Suprapubic skin (tissue), 4 donors: ENCODE results near the gene IFRD2. TPM values are rescaled to one million over a fixed set of nuclear protein-coding genes. Genes with fewer than 3 reads are reported as not detected.

Experiments used
- DNase-seq, 2 donors: peaks; one replicate each; pipeline ENCODE4 v3.0.0-alpha.2; 2019; ENCODE audit warnings: low spot score in 2 of 2
- H3K27ac ChIP-seq: fragments of 200-600 bp; sonication (generic); one replicate; pipeline ENCODE4 v1.5.1; 2019
- H3K27me3 ChIP-seq: fragments of 200-600 bp; sonication (generic); one replicate; pipeline ENCODE4 v1.5.1; 2019
- H3K36me3 ChIP-seq: fragments of 200-600 bp; sonication (generic); one replicate; pipeline ENCODE4 v1.5.1; 2019
- H3K4me1 ChIP-seq: fragments of 200-600 bp; sonication (generic); one replicate; pipeline ENCODE4 v1.5.1; 2019
- H3K4me3 ChIP-seq: fragments of 200-600 bp; sonication (generic); one replicate; pipeline ENCODE4 v1.5.1; 2019; ENCODE audit warnings: mild to moderate bottlenecking
- H3K9me3 ChIP-seq: fragments of 200-600 bp; sonication (generic); one replicate; pipeline ENCODE4 v1.5.1; 2019
- EP300 ChIP-seq: sonication (generic); formaldehyde crosslinking; IDR thresholded peaks from one replicate; pipeline ENCODE4 v1.6.1; 2017; ENCODE audit warnings: antibody characterized with exemption
- POLR2A ChIP-seq, 2 donors: fragments of 450-650 bp; IDR thresholded peaks; one replicate each; pipeline ENCODE4 v1.6.1; 2017; ENCODE audit warnings: antibody characterized with exemption in 2 of 2, mild to moderate bottlenecking in 2 of 2, moderate library complexity in 2 of 2
- POLR2AphosphoS5 ChIP-seq, 3 donors: sonication (generic); formaldehyde crosslinking; IDR thresholded peaks; one replicate each; pipeline ENCODE4 v1.6.1; 2017; ENCODE audit warnings: antibody characterized with exemption in 3 of 3
- WGBS: methylation state at CpG from one replicate; pipeline ENCODE4 v1.1.5; 2018; 5-methylcytosine and 5-hydroxymethylcytosine counted together
- total RNA-seq, 4 donors: library from RNA; depleted of rRNA; stranded (reverse); fragments of >200 nt; gene quantifications; one replicate each; pipeline ENCODE4 v1.1.0, GENCODE V29; 2016
- TF ChIP-seq, protein P1 (sequence below), 2 donors: fragments of 200-600 bp in 1 of 2; fragments of 450-650 bp in 1 of 2; sonication (generic) in 1 of 2; IDR thresholded peaks; one replicate each; pipeline ENCODE4 v1.5.1; 2016 to 2019; ENCODE audit warnings: antibody characterized with exemption in 2 of 2, mild to moderate bottlenecking in 1 of 2, moderate library complexity in 1 of 2

The IFRD2 gene
- total RNA-seq, 4 donors from 2014 or later: 56.3 to 84.9 (median 75.2) TPM

DNA sequence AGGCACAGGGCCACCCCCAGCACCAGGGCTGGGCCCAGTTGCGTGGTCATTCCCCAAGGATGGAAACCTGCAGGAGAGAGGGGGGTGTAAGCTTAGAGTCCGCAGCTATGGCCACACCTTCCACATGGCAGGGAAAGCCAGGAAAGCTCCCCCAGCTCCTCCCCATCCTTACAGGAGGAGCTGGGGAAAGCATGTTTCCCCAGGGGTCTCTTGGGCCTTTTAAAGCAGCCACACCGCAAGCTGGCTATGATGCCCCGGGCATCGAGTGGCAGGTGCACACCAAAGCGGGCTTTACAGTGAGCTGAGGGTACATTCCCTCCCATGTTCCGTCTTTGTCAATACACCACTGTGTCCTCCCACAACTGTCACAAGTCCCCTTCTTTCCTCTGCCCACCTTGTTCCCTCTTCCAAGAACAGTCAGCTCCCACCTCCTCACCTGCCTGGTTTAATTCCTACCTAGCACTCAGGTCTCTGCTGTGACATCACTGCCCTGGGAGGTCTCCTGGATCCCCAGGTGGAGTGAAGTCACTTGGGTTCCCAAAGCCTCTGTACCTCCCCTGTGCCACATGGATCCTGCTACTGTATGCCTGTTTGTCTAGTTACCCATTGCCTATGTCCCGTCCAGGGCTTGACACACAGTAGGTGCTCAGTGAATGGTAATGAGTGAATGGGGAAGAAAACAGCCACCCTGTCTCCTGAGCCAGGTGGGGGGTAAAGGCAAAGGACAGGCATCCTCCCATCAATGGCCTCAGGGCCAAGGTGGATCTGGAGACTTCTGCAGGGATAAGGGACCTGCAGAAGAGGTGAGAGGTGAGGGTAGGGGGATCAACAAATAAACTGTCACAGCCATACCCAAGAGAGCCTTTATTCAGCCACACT lies 3.6 kb upstream of the IFRD2 start:
- Histone ChIP-seq H3K4me3 (no peak overlapping the region), H3K4me1 (peaks cover 47% of the 10 kb centered on the region)
- 81% methylated on average over 6 of the region's 8 CpGs for WGBS

DNA sequence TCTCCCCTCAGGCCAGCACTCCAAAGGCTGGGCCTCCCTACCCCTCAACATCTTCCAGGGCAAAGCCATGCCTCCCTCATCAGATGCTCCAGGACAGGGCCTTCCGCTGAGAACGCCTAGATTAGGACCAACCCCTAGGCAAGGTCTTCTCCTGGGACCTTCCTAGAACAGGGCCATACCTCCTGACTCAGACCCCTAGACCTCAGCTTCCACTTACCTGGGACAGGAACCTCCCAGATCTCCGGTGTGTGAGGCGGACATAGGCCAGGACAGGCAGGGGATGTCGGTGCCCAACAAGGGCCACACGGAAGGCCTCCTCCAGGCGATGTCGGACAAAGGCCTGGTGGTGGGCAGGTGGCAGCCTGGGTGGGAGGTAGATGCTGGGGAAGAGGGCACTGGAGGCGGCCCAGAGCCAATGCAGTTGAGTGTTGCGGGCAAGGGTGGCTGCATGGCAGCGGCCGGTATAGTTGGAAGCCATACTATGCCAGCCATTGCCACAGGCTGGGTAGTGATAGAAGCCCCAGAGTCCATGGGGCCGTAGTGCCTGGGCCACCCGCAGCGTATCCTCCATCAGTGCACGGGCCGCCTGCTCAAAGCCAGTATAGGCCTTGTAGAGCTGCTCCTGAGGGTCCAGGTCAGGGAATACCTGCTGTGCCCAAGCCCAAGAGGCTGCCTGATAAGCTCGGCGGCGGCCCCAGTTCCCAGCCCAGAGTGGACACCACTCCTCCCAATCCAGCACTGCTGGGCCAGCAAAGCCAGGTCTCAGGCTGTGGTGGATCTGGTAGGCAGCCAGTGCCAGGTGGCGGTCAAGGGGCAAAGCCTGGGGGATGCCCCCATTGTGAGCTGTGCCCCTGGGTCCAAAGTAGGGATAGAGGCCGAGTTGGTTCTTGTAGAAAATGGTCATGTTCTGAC lies 2.5 kb upstream of the IFRD2 start:
- peaks cover 17% of the 10 kb centered on the region for H3K36me3 ChIP-seq
- DNase-seq: peak in 1 of 2 donors; percentile 64
- H3K9me3 ChIP-seq: no peaks in the 10 kb centered on the region
- H3K4me1 ChIP-seq: peaks cover 42% of the 10 kb centered on the region
- no peak overlapping the region for H3K4me3 ChIP-seq
- H3K27me3 ChIP-seq: no peaks in the 10 kb centered on the region
- no peak for TF ChIP-seq POLR2A (IDR thresholded peaks at IDR 0.05)
- TF ChIP-seq, protein P1, sequence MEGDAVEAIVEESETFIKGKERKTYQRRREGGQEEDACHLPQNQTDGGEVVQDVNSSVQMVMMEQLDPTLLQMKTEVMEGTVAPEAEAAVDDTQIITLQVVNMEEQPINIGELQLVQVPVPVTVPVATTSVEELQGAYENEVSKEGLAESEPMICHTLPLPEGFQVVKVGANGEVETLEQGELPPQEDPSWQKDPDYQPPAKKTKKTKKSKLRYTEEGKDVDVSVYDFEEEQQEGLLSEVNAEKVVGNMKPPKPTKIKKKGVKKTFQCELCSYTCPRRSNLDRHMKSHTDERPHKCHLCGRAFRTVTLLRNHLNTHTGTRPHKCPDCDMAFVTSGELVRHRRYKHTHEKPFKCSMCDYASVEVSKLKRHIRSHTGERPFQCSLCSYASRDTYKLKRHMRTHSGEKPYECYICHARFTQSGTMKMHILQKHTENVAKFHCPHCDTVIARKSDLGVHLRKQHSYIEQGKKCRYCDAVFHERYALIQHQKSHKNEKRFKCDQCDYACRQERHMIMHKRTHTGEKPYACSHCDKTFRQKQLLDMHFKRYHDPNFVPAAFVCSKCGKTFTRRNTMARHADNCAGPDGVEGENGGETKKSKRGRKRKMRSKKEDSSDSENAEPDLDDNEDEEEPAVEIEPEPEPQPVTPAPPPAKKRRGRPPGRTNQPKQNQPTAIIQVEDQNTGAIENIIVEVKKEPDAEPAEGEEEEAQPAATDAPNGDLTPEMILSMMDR (IDR thresholded peaks at IDR 0.05): no peak
- no peak for TF ChIP-seq EP300
- TF ChIP-seq POLR2AphosphoS5 (IDR thresholded peaks at IDR 0.05): no peak
- WGBS: 87% methylated on average over 4 of the region's 22 CpGs
- H3K27ac ChIP-seq: no peak overlapping the region

More for the DNA sequence above, 3.6 kb upstream of the IFRD2 start:
- H3K27me3 ChIP-seq: no peaks in the 10 kb centered on the region
- H3K36me3 ChIP-seq: peaks cover 9% of the 10 kb centered on the region
- no peaks in the 10 kb centered on the region for H3K9me3 ChIP-seq
- no peak for DNase-seq
- no peak overlapping the region for H3K27ac ChIP-seq
- TF ChIP-seq EP300 (no peak), POLR2AphosphoS5 (IDR thresholded peaks at IDR 0.05) (no peak), POLR2A (IDR thresholded peaks at IDR 0.05) (no peak)
- TF ChIP-seq, protein P1 (IDR thresholded peaks at IDR 0.05): no peak

DNA sequence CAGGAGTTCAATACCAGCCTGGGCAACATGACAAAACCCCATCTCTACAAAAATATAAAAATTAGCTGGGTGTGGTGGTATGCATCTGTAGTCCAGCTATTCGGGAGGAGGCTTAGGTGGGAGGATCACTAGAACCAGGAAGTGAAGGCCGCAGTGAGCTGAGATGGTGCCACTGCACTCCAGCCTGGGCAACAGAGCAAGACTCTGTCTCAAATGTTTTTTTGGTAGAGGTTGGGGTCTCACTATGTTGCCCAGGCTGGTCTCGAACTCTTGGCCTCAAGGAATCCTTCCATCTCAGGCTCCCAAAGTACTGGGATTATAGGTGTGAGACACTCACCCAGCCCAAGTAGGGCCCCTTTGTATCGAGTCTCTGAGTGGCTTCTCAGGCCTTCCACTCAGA lies 1.9 kb upstream of the IFRD2 start:
- TF ChIP-seq POLR2AphosphoS5 (IDR thresholded peaks at IDR 0.05) (no peak), POLR2A (IDR thresholded peaks at IDR 0.05) (no peak), EP300 (no peak)
- TF ChIP-seq, protein P1 (IDR thresholded peaks at IDR 0.05): no peak
- H3K36me3 ChIP-seq: peaks cover 24% of the 10 kb centered on the region
- H3K27ac ChIP-seq: no peak overlapping the region
- no peak for DNase-seq
- peaks cover 40% of the 10 kb centered on the region for H3K4me1 ChIP-seq
- H3K4me3 ChIP-seq: no peak overlapping the region
- no peaks in the 10 kb centered on the region for H3K27me3 ChIP-seq
- 100% methylated on average over 1 of the region's 4 CpGs for WGBS
- H3K9me3 ChIP-seq: no peaks in the 10 kb centered on the region

DNA sequence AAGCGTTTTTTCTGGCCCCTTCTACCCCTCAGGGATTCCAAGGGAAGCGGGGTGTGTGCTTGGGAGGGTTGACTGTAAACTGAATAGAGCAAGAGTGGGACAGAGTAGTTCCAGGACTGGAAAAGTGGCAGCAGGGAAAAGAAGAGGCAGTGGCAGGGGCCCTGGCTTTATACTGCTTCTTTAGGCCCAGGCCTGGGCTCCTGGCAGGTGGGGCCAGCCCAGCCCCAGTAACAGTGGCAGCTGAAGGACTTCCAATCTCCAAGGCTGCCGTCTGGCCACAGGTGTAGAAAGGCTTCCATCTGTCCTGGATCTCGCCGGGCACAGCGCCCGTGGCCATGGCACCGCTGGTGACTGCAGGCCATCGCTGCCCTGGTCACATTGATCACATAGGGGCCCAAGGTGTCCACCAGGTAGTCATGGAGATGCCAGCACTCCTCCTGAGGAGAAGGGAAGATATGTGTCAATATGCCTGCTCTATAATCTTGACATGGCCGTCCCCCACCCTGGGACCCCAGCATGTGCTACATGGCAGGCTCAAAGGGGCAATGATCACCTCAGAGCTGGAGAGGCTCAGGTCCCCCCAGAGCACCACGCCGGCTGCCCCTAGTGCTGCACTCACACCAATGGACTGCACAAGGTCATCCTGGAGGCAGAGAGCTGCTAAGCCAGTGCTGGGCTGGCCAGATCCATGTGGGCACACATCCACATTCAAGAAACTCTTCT lies 1.0 kb upstream of the IFRD2 start:
- H3K4me3 ChIP-seq: peak overlapping the region; percentile 85
- H3K27me3 ChIP-seq: no peaks in the 10 kb centered on the region
- peak in 1 of 2 donors; percentile 73 for DNase-seq
- H3K9me3 ChIP-seq: no peaks in the 10 kb centered on the region
- peak overlapping the region; percentile 75 for H3K27ac ChIP-seq
- peaks cover 32% of the 10 kb centered on the region for H3K4me1 ChIP-seq
- TF ChIP-seq EP300: no peak
- WGBS: 57% methylated on average over 7 of the region's 12 CpGs
- peaks cover 32% of the 10 kb centered on the region for H3K36me3 ChIP-seq

DNA sequence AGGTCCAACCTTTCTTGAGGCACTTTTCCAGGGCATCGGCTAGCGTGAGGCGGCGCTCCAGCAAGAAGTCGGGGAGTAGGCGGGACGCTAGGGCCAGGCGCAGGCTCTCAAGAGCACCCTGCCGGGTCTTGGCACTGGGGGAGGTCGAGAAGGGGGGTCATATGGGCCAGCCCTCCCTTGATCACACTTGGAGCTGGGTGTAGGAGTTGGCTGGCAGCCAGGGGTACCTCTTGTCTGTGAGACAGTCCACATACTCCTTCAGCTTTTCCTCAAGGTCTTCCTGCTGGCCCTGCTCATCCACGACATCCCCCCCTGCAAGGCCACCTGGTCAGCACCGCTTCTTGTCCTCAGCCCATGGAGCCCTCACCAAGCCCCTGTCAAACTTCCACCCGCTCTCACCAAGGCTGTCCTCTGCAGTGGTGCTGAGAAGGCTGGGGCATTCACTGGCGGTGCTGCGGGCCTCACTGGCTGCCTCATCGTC lies 2.0 kb downstream of the IFRD2 start:
- no peak for TF ChIP-seq EP300
- TF ChIP-seq, protein P1 (IDR thresholded peaks at IDR 0.05): no peak
- TF ChIP-seq POLR2AphosphoS5 (IDR thresholded peaks at IDR 0.05): no peak
- TF ChIP-seq POLR2A (IDR thresholded peaks at IDR 0.05): no peak
- H3K4me3 ChIP-seq: no peak overlapping the region
- peaks cover 26% of the 10 kb centered on the region for H3K4me1 ChIP-seq
- H3K9me3 ChIP-seq: no peaks in the 10 kb centered on the region
- no peaks in the 10 kb centered on the region for H3K27me3 ChIP-seq
- peaks cover 46% of the 10 kb centered on the region for H3K36me3 ChIP-seq
- 94% methylated on average over 9 of the region's 16 CpGs for WGBS
- peak in 1 of 2 donors; percentile 76 for DNase-seq
- H3K27ac ChIP-seq: no peak overlapping the region
